GM21447 (cell line): ENCODE results near the gene OR52B2.

Experiments used
- ATAC-seq: cut with Tn5 transposase; IDR thresholded peaks from one replicate; pipeline ENCODE4 v1.9.1; 2021; ENCODE audit not compliant: unreplicated experiment

OR52B2 gene

DNA sequence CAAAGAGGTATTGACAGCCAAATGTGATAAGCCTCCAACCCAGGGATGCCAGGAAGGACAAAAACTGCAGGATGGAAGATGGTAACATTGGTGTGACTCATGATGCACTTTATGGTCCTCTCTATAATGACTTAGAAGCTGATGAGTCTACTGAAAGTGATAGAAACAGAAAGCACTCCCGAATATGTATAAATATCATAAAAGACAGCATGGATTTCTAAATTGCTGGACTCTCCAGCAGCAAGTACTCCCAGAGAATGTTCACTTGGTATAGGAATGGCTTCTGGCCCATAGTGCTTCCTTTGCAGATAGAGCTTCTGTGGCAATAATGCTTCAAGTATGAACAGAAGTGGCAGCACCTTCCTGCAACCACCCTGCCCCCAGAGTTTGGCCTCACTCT is at the start of gene OR52B2:
Gene OR52B2 (minus strand): TSS at position 101 of the 400 bp plus-strand sequence. CDS start 0 bp downstream, at position 101.
- ATAC-seq, result no peak

DNA sequence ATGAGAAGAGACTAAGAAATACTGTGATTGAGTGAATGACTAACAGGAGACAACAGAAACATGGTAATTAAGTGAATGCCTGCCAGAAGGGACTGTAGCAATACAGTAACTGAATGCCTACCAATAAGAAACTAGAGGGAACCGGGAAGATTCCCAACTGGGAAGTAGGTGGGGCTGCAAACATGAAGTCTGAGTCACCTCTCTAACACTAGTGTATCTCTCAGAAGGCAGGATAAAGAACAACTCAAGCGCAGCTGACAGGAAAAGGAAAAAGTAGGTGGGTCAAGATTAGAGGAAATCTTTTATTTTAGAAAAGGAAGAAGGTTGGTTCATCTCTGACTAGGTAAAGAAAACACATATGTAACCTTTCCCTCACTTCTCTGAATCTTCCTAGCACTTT is 49.2 kb upstream of the OR52B2 start:
- ATAC-seq, result no peak

- no peak for ATAC-seq
Measured at GRCh38 chr11:6217722-6218121, 47.6 kb upstream of the OR52B2 start.

GRCh38 chr11:6216501-6216900 is 46.4 kb upstream of the OR52B2 start:
- ATAC-seq, result no peak

GRCh38 chr11:6214530-6214929 is 44.4 kb upstream of the OR52B2 start:
- ATAC-seq, result no peak

DNA sequence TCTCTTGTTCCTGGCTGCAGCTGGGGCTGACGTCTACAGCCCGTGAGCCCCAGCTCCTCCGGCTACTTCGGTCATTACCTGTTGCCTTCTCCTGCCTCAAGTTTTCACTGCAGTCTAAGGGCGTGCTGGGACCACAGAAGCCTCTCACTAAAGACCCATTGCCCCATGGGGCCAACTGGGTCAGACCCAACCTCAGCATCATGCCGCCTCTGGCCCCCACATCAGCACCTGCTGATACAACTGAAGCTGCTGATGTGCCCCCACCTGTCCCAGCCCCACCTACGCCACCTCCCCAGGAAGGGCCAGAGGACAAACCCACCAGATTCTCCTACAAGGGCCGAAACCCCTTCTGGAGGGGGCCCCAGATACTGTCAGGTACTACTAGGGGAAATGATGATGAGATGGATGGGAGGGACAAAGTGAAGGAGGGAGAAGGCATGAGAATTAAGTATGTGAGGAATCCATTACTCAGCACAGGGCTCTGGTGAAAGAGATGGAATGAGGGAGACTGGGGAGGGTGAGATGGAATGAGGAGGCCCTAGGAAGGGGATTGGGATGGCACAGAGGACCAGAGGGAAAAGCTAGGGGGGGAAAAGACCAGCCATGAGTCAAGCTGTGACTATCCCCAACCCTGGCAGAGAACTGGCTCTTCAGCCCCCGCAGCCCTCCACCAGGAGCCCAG is 40.3 kb upstream of the OR52B2 start:
- ATAC-seq, result no peak

GRCh38 chr11:6209801-6210200 is 39.7 kb upstream of the OR52B2 start:
- no peak for ATAC-seq

GRCh38 chr11:6206456-6207180 is 36.5 kb upstream of the OR52B2 start:
- no peak for ATAC-seq

DNA sequence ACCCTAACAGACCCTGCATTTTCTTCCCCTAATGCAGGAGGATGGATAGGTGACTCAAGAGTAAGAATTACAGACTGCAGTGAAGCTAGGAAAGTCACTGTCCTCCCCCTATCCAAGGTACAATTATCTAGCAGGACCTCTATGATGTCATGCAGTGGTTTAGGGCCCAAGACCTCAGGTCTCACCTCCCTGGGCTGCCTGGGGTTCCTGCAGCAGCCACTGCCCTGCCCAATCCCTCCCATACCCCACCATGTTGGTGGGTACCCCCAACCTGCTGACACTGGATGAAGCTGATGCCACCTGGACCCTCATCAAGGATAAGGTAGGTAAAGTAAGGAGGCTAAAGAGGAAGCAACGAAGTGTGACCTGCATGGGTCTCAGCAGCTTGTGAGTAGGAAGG is 35.2 kb upstream of the OR52B2 start, which contains the start of gene C11orf42:
Gene C11orf42 (plus strand): TSS at position 192 of the 400 bp plus-strand sequence. CDS start 59 bp downstream, at position 251.
- ATAC-seq, result no peak

DNA sequence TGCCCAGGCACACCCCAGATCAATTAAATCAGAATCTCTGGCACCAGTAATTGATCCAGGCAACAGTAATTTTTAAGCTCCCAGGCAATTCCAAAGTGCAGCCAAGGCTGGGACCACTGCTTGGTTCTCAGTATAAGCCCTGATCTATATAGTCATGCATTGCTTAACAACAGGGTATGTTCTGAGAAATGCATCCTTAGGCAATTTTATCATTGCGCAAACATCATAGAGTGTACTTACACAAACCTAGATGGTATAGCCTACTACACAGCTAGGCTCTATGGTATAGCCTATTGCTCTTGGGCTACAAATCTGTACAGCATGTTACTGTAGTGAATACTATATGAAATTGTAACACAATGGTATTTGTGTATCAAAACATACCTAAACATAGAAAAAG is 34.6 kb upstream of the OR52B2 start:
- no peak for ATAC-seq

DNA sequence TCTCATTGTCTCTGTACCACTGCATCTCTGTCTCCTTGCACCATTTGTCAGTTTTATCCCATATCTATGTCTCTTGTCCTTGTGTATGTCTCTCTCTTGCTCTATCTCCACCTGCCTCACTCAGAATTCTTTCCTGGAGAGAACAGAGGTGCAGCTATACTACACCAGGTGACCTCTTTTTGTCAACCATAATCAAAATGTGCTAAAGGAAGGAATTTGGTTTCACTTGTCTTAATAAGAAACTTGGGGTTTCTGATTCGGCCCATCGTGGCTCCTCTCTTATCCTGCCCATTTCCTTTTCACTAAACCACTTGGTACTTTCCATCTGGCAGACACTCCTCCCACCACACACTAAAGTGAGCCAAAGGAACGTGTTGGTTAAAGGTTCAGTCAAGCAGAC is 33.2 kb upstream of the OR52B2 start:
- ATAC-seq, result peak; percentile 75

- no peak for ATAC-seq
Measured at GRCh38 chr11:6202041-6202440, 31.9 kb upstream of the OR52B2 start.

GRCh38 chr11:6201481-6201880 is 31.4 kb upstream of the OR52B2 start:
- no peak for ATAC-seq

GRCh38 chr11:6200975-6201374 is 30.8 kb upstream of the OR52B2 start:
- no peak for ATAC-seq

- no peak for ATAC-seq
Measured at GRCh38 chr11:6199174-6199810, 29.2 kb upstream of the OR52B2 start, which contains the start of gene OR52W1. Gene OR52W1, plus strand, starts transcription at chr11:6199224. Its CDS starts 0 bp downstream, at chr11:6199224.

GRCh38 chr11:6197466-6198200 is 27.5 kb upstream of the OR52B2 start:
- ATAC-seq, result no peak

GRCh38 chr11:6196396-6196795 is 26.3 kb upstream of the OR52B2 start:
- ATAC-seq, result no peak

GRCh38 chr11:6194065-6194581 is 24.0 kb upstream of the OR52B2 start:
- no peak for ATAC-seq

- no peak for ATAC-seq
Measured at GRCh38 chr11:6191742-6192141, 21.6 kb upstream of the OR52B2 start.

DNA sequence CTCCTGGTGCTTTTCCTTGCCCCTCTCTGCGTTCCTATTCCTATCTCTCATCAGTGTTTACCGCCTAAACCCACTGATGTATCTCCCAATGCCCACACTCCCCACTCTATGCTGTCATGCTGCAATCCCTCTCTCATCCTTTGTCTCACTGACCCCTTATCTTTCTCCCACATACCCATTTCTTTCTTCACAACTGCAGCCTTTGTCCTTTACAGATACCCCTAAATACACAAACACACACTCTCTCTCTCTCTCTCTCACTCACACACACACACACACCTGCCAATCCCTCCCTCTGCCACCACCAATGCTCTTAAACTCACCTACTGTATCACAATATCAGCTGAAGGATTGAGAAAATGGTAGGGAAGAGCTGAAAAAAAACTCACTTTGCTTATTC is 5.3 kb upstream of the OR52B2 start:
- ATAC-seq, result no peak
